GM10248 (cell line): Measurements from ENCODE around the gene POC1B.

Experiments
- CTCF ChIA-PET: fragments of 300-600 bp; sonication (Branson Sonifier 250); formaldehyde crosslinking; extraction: SDS; loops from one replicate; lab custom pipeline; 2021; ENCODE audit warnings: antibody characterized with exemption; lab: Yijun Ruan, JAX
- POLR2A ChIA-PET: fragments of 350-650 bp; sonication (Branson Sonifier 250); formaldehyde crosslinking; extraction: SDS; loops from one replicate; lab custom pipeline; 2020; ENCODE audit warnings: antibody characterized with exemption; lab: Yijun Ruan, JAX
- DNase-seq: peaks from one replicate; pipeline ENCODE4 v3.0.0; 2012; ENCODE audit errors: extremely low spot score
- CTCF ChIP-seq: IDR thresholded peaks from 2 replicates; pipeline ENCODE4 v1.5.1; 2012; ENCODE audit warnings: mild to moderate bottlenecking, low read depth; ENCODE audit errors: extremely low read depth, missing control alignments, control extremely low read depth

POC1B gene

GRCh38 chr12:89521364-89522223, 4.3 kb downstream of the POC1B start:
- DNase-seq: no peak
- no peak for TF ChIP-seq CTCF
- ChIA-PET CTCF (interaction anchor here (0.7 to 9.7 kb wide), 9 partner anchors 9 to 503 kb away, joined by 3 to 132 read pairs (median 6); no protein-coding TSS in a partner anchor), POLR2A (no interaction called here)

GRCh38 chr12:89517720-89518119, 8.1 kb downstream of the POC1B start:
- no peak for TF ChIP-seq CTCF
- ChIA-PET CTCF (interaction anchor here (1.0 to 1.6 kb wide), 5 partner anchors 11 to 585 kb away, joined by 3 to 5 read pairs (median 3); no protein-coding TSS in a partner anchor), POLR2A (no interaction called here)
- no peak for DNase-seq

- TF ChIP-seq CTCF: no peak
- no peak for DNase-seq
- POLR2A ChIA-PET: no interaction called here
- CTCF ChIA-PET: interaction anchor here (1.1 to 1.6 kb wide), 5 partner anchors 10 to 586 kb away, joined by 3 to 5 read pairs (median 4); no protein-coding TSS in a partner anchor
Observed at GRCh38 chr12:89516633-89517032, 9.2 kb downstream of the POC1B start.

- CTCF ChIA-PET: interaction anchor here (0.9 to 1.6 kb wide), 4 partner anchors 11 to 44 kb away, joined by 3 to 4 read pairs (median 3); partner anchors contain the start of gene POC1B
- TF ChIP-seq CTCF: no peak
- peak; percentile 43 for DNase-seq
- POLR2A ChIA-PET: no interaction called here
Observed at GRCh38 chr12:89514751-89515150, 11.1 kb downstream of the POC1B start.

- ChIA-PET POLR2A (interaction anchor here (0.6 kb wide), 1 partner anchor 43 kb away, joined by 6 read pairs; no protein-coding TSS in a partner anchor), CTCF (interaction anchor here (1.0 to 3.6 kb wide), 5 partner anchors 8 to 268 kb away, joined by 3 to 37 read pairs (median 3); partner anchors contain the start of gene GALNT4)
Observed at GRCh38 chr12:89513544-89513943, 12.3 kb downstream of the POC1B start.

More at GRCh38 chr12:89513544-89513943, 12.3 kb downstream of the POC1B start:
- TF ChIP-seq CTCF: no peak
- DNase-seq: no peak
